ENCODE data around the gene ELMO3.

ELMO3 gene

GRCh38 chr16:67240506-67240905 lies 41.6 kb downstream of the ELMO3 start:
- DNase-seq (ENCODE audit: low read depth in 1 of 2, low spot score in 1 of 2): no peak

- DNase-seq (ENCODE audit: low read depth in 1 of 2, low spot score in 1 of 2): no peak
Observed at GRCh38 chr16:67241008-67241900, 42.3 kb downstream of the ELMO3 start.

- DNase-seq (ENCODE audit: low read depth in 1 of 2, low spot score in 1 of 2): no peak
Observed at GRCh38 chr16:67242138-67242730, 43.3 kb downstream of the ELMO3 start.

- no peak for DNase-seq (ENCODE audit: low read depth in 1 of 2, low spot score in 1 of 2)
Observed at GRCh38 chr16:67243481-67243880, 44.5 kb downstream of the ELMO3 start.

GRCh38 chr16:67244387-67245185 lies 45.7 kb downstream of the ELMO3 start:
- peak; percentile 41 to 66 for DNase-seq (ENCODE audit: low read depth in 1 of 2, low spot score in 1 of 2)

GRCh38 chr16:67245186-67245585 lies 46.3 kb downstream of the ELMO3 start:
- DNase-seq (ENCODE audit: low read depth in 1 of 2, low spot score in 1 of 2): no peak

GRCh38 chr16:67245674-67246080 lies 46.7 kb downstream of the ELMO3 start:
- DNase-seq (ENCODE audit: low read depth in 1 of 2, low spot score in 1 of 2): no peak

- peak in 1 of 2 donors; percentile 15 for DNase-seq (ENCODE audit: low read depth in 1 of 2, low spot score in 1 of 2)
Observed at GRCh38 chr16:67246081-67246755, 47.3 kb downstream of the ELMO3 start.

- DNase-seq (ENCODE audit: low read depth in 1 of 2, low spot score in 1 of 2): peak; percentile 20 to 33
Observed at GRCh38 chr16:67246756-67247191, 47.8 kb downstream of the ELMO3 start.

- peak; percentile 94 to 96 for DNase-seq (ENCODE audit: low read depth in 1 of 2, low spot score in 1 of 2)
Observed at GRCh38 chr16:67247192-67248072, 48.5 kb downstream of the ELMO3 start, which contains the start of gene FHOD1. TSS of gene FHOD1 (minus strand) at chr16:67247481. CDS start at chr16:67247410, 71 bp downstream.

GRCh38 chr16:67248073-67248400 lies 49.1 kb downstream of the ELMO3 start:
- DNase-seq (ENCODE audit: low read depth in 1 of 2, low spot score in 1 of 2): no peak

- peak in 1 of 2 donors; percentile 22 for DNase-seq (ENCODE audit: low read depth in 1 of 2, low spot score in 1 of 2)
Observed at GRCh38 chr16:67248401-67249177, 49.7 kb downstream of the ELMO3 start, which contains the start of gene SLC9A5. TSS of gene SLC9A5 (plus strand) at chr16:67248979. CDS start at chr16:67249015, 36 bp downstream.

GRCh38 chr16:67249178-67250044 lies 50.5 kb downstream of the ELMO3 start:
- no peak for DNase-seq (ENCODE audit: low read depth in 1 of 2, low spot score in 1 of 2)

GRCh38 chr16:67250045-67250327 lies 51.1 kb downstream of the ELMO3 start:
- no peak for DNase-seq (ENCODE audit: low read depth in 1 of 2, low spot score in 1 of 2)

GRCh38 chr16:67252609-67253497 lies 53.9 kb downstream of the ELMO3 start:
- no peak for DNase-seq (ENCODE audit: low read depth in 1 of 2, low spot score in 1 of 2)

All from activated T-helper 1 cell treated with anti-CD3 and anti-CD28 coated beads, Interleukin-2, amount 50 U/mL, for 16 hours (primary cell).